OCI-LY1 (cell line): Measurements from ENCODE around the gene CCL26.

Experiments
- CTCF ChIP-seq: fragments of 200-600 bp; sonication (generic), shearing (Covaris generic); IDR thresholded peaks from 2 replicates; pipeline ENCODE4 v1.5.1; 2017; ENCODE audit warnings: mild to moderate bottlenecking, antibody characterized with exemption, low read length, moderate library complexity, mixed read lengths
- EZH2 ChIP-seq: fragments of 200-600 bp; sonication (generic), shearing (Covaris generic); IDR thresholded peaks from 2 replicates; pipeline ENCODE4 v1.8.0; 2017; ENCODE audit warnings: borderline replicate concordance, mixed run types, mild to moderate bottlenecking, antibody characterized with exemption, low read length, moderate library complexity, mixed read lengths

DNA sequence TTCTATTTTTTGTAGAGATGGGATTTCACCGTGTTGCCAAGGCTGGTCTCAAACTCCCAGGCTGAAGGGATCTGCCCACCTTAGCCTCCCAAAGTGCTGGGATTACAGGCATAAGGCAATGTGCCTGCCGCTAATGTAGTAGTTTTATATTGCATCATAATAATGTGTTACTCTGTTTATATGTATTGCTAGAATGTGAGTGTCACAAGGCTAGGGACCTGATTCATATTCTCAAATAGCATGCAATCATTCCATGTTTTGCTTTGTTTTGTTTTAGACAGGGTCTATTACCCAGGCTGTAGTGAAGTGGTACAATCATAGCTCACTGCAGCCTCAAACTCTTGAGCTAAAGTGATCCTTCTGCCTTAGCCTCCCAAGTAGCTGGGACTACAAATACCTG, 13.5 kb downstream of the CCL26 start:
- TF ChIP-seq CTCF, result no peak
- no peak for TF ChIP-seq EZH2
